ENCODE data around the gene ATP5F1C. TPM values are rescaled to one million over a fixed set of nuclear protein-coding genes. Genes with fewer than 3 reads are reported as not detected.

The ATP5F1C gene
- total and polyA plus RNA-seq, 7 donors, result 210 to 676 (median 391) TPM

DNA sequence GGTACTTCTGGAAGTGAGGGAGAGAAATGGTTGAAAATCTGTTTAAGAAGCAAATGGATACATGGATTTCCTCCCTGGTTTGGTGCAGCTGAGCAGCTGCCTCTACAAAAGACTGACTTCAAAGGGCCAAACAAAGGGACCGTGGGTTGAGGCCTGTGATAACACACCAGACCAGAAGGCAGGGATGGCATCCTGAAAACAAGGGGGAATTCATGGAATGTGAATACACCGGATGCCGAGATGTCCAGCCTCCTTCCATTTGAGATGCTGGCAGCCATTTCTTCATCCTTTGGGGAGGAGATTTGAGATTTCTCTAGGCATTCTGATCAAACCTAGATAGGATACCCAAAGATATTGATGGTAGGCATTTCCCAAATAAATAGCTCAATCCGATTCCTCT is 67.2 kb downstream of the ATP5F1C start:
- TF ChIP-seq, protein P1, sequence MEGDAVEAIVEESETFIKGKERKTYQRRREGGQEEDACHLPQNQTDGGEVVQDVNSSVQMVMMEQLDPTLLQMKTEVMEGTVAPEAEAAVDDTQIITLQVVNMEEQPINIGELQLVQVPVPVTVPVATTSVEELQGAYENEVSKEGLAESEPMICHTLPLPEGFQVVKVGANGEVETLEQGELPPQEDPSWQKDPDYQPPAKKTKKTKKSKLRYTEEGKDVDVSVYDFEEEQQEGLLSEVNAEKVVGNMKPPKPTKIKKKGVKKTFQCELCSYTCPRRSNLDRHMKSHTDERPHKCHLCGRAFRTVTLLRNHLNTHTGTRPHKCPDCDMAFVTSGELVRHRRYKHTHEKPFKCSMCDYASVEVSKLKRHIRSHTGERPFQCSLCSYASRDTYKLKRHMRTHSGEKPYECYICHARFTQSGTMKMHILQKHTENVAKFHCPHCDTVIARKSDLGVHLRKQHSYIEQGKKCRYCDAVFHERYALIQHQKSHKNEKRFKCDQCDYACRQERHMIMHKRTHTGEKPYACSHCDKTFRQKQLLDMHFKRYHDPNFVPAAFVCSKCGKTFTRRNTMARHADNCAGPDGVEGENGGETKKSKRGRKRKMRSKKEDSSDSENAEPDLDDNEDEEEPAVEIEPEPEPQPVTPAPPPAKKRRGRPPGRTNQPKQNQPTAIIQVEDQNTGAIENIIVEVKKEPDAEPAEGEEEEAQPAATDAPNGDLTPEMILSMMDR (IDR thresholded peaks at IDR 0.05), result no peak
- Histone ChIP-seq H3K9me3 (no peaks in the 10 kb centered on the region), H3K27me3 (ENCODE audit: insufficient read depth in 3 of 3, low read length in 2 of 3) (no peaks in the 10 kb centered on the region), H3K27ac (no peak overlapping the region), H3K4me1 (no peaks in the 10 kb centered on the region), H3K4me3 (no peak overlapping the region), H3K36me3 (ENCODE audit: insufficient read depth in 1 of 2, low read depth in 1 of 2) (no peaks in the 10 kb centered on the region)
- WGBS, 3 donors, result 88 to 92% (median 91%) methylated on average over 4 of the region's 4 CpGs
- intact Hi-C loops (cut with DNase I), result no loop called here
- ATAC-seq (no peak), DNase-seq (no peak)

DNA sequence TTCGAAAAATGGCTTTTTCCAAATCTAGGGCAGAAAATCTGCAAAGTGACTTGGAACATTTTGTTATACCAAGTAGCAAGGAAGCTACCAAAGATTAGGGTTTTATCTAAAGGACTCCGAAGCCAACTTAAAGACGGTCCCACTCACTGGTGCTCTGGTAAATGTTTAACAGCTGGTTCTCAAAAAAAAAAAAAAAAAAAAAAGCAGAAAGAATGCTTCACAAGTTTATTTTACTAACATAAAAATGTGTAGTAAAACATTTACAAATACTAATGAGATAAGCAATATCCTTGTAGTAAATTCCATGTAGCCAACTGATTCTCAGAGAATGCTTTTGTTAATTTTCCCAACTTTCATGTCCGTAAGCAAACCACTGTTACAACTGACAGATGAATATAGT is 68.7 kb downstream of the ATP5F1C start:
- intact Hi-C loops (cut with DNase I), result no loop called here
- 56 to 67% (median 62%) methylated on average over 4 of the region's 4 CpGs for WGBS, 3 donors
- DNase-seq, result no peak

DNA sequence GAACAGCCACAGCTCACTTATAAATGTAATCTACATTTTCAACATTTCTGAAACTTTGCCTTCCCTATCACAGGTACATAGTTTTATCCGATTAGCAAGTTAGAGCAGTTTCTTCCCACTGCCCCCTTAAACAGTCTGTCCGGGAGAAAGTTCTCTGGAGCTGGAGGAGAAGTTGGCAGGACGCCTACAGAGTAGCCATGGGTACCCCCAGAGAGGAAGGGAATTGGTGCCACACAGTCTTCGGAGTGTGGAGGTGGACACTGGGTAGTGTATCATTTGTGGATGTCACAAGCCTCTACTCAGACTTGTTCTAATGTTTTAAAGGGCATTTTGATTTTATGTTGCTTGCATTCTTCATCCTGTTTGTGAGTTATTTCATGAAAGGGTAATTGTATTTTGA is 69.3 kb downstream of the ATP5F1C start:
- TF ChIP-seq, protein P1 (IDR thresholded peaks at IDR 0.05), result no peak
- H3K27me3 ChIP-seq (ENCODE audit: insufficient read depth in 3 of 3, low read length in 2 of 3), result no peaks in the 10 kb centered on the region
- ATAC-seq (no peak), DNase-seq (no peak)
- no peak overlapping the region for H3K4me3 ChIP-seq
- intact Hi-C loops (cut with DNase I), result no loop called here
- no peak overlapping the region for H3K27ac ChIP-seq
- no peaks in the 10 kb centered on the region for H3K36me3 ChIP-seq (ENCODE audit: insufficient read depth in 1 of 2, low read depth in 1 of 2)
- WGBS, 3 donors, result 48 to 50% (median 49%) methylated on average over 4 of the region's 4 CpGs
- H3K4me1 ChIP-seq, result no peaks in the 10 kb centered on the region
- peaks cover 14% of the 10 kb centered on the region for H3K9me3 ChIP-seq

More for the DNA sequence above, 68.7 kb downstream of the ATP5F1C start:
- Histone ChIP-seq H3K27ac (no peak overlapping the region), H3K27me3 (ENCODE audit: insufficient read depth in 3 of 3, low read length in 2 of 3) (no peaks in the 10 kb centered on the region), H3K4me1 (no peaks in the 10 kb centered on the region), H3K9me3 (peaks cover 9% of the 10 kb centered on the region), H3K4me3 (no peak overlapping the region), H3K36me3 (ENCODE audit: insufficient read depth in 1 of 2, low read depth in 1 of 2) (no peaks in the 10 kb centered on the region)
- TF ChIP-seq, protein P1 (IDR thresholded peaks at IDR 0.05), result no peak
- no peak for ATAC-seq

Other genes with a start within 250 kb of the ATP5F1C start
- gene ITIH5, start 121.2 kb upstream of the ATP5F1C start, total RNA-seq, result 10 to 100 TPM in 2 of 4 donors, 1 to 10 TPM in 2; 2.9 to 13.0 (median 7.4) TPM
- 1 to 10 TPM; 1.3 to 2.3 (median 1.9) TPM for gene ITIH5, start 121.2 kb upstream of the ATP5F1C start, polyA plus RNA-seq
- gene ITIH2, start 84.9 kb upstream of the ATP5F1C start, total RNA-seq, result under 1 TPM in 1 of 4 donors, not detected in 3; 0.15 TPM
- gene ITIH2, start 84.9 kb upstream of the ATP5F1C start, polyA plus RNA-seq, result not detected
- 10 to 100 TPM in 1 of 4 donors, 1 to 10 TPM in 3; 5.5 to 11.1 (median 6.3) TPM for gene KIN, start 184 bp upstream of the ATP5F1C start, total RNA-seq
- gene KIN, start 184 bp upstream of the ATP5F1C start, polyA plus RNA-seq, result 1 to 10 TPM; 6.9 to 8.5 (median 8.1) TPM
- gene TAF3, start 30.3 kb downstream of the ATP5F1C start, total RNA-seq, result 10 to 100 TPM; 10.0 to 14.7 (median 13.6) TPM
- 10 to 100 TPM in 1 of 3 donors, 1 to 10 TPM in 2; 4.6 to 21.5 (median 7.3) TPM for gene TAF3, start 30.3 kb downstream of the ATP5F1C start, polyA plus RNA-seq

All from psoas muscle (tissue), 8 donors.